HG02610 (cell line): Measurements from ENCODE around the gene CXCL10.

Experiments used
- ATAC-seq: cut with Tn5 transposase; IDR thresholded peaks from one replicate; pipeline ENCODE4 v1.9.1; 2021; ENCODE audit warnings: mild to moderate bottlenecking, moderate library complexity; ENCODE audit not compliant: unreplicated experiment

Gene CXCL10

GRCh38 chr4:75997081-75997480, 26.2 kb downstream of the CXCL10 start:
- no peak for ATAC-seq

- no peak for ATAC-seq
Measured at GRCh38 chr4:75995727-75996126, 27.6 kb downstream of the CXCL10 start.

- no peak for ATAC-seq
Measured at GRCh38 chr4:75992462-75992861, 30.8 kb downstream of the CXCL10 start.

GRCh38 chr4:75989846-75990528, 33.3 kb downstream of the CXCL10 start:
- no peak for ATAC-seq

GRCh38 chr4:75985116-75985515, 38.2 kb downstream of the CXCL10 start:
- no peak for ATAC-seq

- no peak for ATAC-seq
Measured at GRCh38 chr4:75980576-75980975, 42.7 kb downstream of the CXCL10 start.

GRCh38 chr4:75976177-75976576, 47.1 kb downstream of the CXCL10 start:
- no peak for ATAC-seq

- no peak for ATAC-seq
Measured at GRCh38 chr4:75973766-75974165, 49.5 kb downstream of the CXCL10 start.
